ENCODE measurements around the gene CHPF.

CHPF gene

DNA sequence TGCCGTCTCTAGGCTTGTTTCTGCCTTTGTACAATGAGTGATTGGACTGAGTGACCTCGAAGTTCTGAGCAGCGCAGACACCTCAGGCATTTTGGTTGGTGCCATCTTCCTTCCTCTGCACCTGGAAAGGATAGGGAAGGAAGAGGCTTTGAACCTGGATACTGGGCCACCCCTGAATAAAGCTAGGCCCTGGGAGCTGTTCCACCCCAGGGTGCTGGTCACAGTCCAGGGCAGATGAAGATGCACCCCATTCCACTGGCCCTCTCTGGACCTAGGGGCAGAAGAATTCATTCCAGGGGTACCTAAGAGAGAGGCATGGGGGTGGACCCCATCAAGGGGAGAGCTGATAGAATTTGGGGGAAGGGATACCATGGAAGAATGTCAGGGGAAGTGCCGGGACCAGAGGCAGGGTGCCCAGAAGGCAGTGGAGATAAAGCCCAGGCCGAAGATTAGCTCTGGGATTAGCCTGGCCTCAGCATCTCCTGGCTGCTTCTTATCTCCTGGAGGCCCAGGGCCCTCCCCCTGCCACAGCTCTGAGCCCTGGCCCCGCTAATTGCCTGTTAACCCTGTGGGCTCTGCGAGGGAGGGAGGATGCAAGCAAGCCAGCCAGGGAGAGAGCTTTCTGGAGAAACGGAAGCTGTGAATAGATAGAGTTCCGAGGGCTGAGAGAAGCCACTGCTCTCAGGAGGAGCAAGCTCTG, 17.9 kb downstream of the CHPF start:
- DNase-seq = no peak
- no peak overlapping the region for H3K4me3 ChIP-seq
- no peaks in the 10 kb centered on the region for H3K9me3 ChIP-seq
- intact Hi-C loops (cut with DNase I; ENCODE audit: low total_unique reads) = no loop called here
- TF ChIP-seq, protein P1, sequence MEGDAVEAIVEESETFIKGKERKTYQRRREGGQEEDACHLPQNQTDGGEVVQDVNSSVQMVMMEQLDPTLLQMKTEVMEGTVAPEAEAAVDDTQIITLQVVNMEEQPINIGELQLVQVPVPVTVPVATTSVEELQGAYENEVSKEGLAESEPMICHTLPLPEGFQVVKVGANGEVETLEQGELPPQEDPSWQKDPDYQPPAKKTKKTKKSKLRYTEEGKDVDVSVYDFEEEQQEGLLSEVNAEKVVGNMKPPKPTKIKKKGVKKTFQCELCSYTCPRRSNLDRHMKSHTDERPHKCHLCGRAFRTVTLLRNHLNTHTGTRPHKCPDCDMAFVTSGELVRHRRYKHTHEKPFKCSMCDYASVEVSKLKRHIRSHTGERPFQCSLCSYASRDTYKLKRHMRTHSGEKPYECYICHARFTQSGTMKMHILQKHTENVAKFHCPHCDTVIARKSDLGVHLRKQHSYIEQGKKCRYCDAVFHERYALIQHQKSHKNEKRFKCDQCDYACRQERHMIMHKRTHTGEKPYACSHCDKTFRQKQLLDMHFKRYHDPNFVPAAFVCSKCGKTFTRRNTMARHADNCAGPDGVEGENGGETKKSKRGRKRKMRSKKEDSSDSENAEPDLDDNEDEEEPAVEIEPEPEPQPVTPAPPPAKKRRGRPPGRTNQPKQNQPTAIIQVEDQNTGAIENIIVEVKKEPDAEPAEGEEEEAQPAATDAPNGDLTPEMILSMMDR (IDR thresholded peaks at IDR 0.05) = no peak
- peaks cover 0 to 29% (median 23%) of the 10 kb centered on the region in 4 donors for H3K4me1 ChIP-seq
- H3K27me3 ChIP-seq = peaks cover 0 to 22% of the 10 kb centered on the region in 2 donors
- no peak overlapping the region for H3K27ac ChIP-seq
- H3K36me3 ChIP-seq = no peaks in the 10 kb centered on the region

DNA sequence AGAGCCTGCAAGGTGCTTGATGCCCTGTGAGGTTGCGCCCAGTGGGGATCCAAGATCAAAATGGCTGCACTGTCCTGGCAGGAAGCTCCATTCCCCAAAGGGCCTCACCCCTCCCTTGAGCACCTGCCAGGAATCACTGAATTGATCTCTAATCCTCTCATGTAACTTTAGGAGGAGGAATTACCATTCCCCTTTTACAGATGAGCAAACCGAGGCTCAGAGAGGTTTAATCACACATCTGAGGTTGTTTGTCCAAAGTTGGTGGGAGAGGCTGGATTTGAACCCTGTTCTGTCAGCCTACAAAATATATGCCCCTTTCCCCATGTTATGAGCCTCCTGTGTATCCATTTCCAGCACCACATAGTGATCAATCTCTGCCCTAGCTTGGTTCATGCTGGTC, 18.8 kb downstream of the CHPF start:
- H3K4me1 ChIP-seq = peaks cover 0 to 27% (median 21%) of the 10 kb centered on the region in 4 donors
- TF ChIP-seq, protein P1 (IDR thresholded peaks at IDR 0.05) = no peak
- no peaks in the 10 kb centered on the region for H3K9me3 ChIP-seq
- intact Hi-C loops (cut with DNase I; ENCODE audit: low total_unique reads) = no loop called here
- no peak overlapping the region for H3K27ac ChIP-seq
- DNase-seq = no peak
- peaks cover 0 to 22% of the 10 kb centered on the region in 2 donors for H3K27me3 ChIP-seq
- no peak overlapping the region for H3K4me3 ChIP-seq
- no peaks in the 10 kb centered on the region for H3K36me3 ChIP-seq

DNA sequence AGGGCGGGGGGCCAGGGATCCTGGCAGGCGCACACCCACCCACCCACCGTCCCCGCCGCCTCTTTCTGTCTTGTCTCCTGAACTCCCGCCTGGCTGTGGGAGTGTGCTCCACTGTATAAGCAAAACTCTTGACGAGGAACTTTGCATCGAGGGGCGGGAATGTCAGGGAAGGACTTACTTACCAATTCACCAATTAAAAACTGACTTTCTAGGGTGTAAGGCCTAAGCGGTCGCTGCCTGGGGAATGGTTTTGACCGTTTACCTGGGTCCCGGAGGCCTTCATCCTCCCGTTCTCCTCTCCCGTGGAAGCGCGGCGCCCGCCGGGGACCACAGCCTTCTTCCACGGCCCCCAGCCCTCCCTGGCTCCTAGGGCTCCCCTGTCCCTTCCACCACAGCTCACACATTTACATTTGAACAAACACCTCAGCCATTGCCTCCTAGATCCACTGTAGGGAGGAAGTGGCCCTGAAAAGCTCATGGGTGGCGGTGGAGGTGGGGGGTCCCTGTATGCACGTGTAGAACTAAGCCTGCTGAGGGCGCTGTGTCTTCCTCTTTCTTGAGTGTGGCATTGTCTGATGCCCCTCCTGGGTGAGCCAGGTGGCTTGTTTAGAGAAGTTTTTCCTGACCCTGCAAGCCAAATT, 20.5 kb downstream of the CHPF start:
- Histone ChIP-seq H3K4me1 (peaks cover 0 to 25% (median 19%) of the 10 kb centered on the region in 4 donors), H3K27me3 (peaks cover 0 to 13% of the 10 kb centered on the region in 2 donors), H3K9me3 (no peaks in the 10 kb centered on the region), H3K4me3 (peak overlapping the region; percentile 43 to 45), H3K36me3 (no peaks in the 10 kb centered on the region), H3K27ac (peak overlapping the region; percentile 47 to 53)
- intact Hi-C loops (cut with DNase I; ENCODE audit: low total_unique reads) = no loop called here
- TF ChIP-seq, protein P1 (IDR thresholded peaks at IDR 0.05) = no peak
- no peak for DNase-seq

DNA sequence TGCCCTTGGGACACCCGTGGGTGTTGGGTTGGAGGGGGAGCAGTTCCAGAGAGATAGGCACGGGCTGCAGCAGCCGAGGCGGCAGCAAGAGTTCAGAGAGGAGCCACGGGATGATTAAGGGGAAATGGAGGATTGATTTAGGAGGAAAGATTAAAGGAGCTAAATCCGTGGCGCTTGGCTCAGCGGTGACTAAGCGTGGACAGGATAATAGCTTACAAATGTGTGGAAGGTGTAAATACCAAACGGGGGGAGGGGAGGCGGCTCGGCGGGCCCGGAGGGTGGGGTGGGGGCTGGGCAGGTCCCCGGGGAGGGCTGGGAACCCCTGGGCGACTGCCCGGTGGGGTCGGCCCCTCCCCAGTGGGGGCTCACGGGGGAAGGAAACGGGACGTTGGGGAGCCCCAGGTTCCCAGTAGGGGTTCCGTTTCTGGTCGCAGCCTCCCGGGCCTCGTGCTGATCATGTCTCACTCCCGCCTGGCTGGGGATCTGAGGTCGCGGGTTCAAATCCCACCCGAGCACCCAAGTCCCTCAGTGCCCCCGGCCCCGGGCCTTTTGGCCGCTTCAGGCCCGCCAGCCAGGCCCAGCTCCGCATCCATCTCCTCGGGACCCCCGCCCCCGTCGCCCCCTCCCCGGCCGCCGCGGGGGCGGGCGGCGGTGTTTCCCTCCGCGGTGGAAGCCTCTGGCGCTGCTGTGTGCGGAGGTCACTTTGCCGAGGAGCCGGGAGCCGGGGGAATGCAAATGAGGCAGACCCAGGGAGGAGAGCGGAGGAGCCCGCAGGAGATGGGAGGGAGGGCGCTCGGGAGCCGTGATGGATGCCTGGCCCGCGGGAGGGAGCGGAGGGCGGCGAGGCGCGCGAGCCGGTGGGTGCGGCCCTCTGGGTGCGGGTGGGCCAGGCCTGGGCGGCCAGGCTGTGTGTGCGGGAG, 21.2 kb downstream of the CHPF start:
- intact Hi-C loops (cut with DNase I; ENCODE audit: low total_unique reads) = no loop called here
- Histone ChIP-seq H3K4me3 (peak overlapping the region; percentile 43 to 45), H3K36me3 (no peaks in the 10 kb centered on the region), H3K4me1 (peaks cover 0 to 25% (median 19%) of the 10 kb centered on the region in 4 donors), H3K27ac (peak overlapping the region; percentile 47 to 53), H3K27me3 (peaks cover 0 to 5% of the 10 kb centered on the region in 2 donors), H3K9me3 (no peaks in the 10 kb centered on the region)
- DNase-seq = no peak
- TF ChIP-seq, protein P1 (IDR thresholded peaks at IDR 0.05) = no peak

DNA sequence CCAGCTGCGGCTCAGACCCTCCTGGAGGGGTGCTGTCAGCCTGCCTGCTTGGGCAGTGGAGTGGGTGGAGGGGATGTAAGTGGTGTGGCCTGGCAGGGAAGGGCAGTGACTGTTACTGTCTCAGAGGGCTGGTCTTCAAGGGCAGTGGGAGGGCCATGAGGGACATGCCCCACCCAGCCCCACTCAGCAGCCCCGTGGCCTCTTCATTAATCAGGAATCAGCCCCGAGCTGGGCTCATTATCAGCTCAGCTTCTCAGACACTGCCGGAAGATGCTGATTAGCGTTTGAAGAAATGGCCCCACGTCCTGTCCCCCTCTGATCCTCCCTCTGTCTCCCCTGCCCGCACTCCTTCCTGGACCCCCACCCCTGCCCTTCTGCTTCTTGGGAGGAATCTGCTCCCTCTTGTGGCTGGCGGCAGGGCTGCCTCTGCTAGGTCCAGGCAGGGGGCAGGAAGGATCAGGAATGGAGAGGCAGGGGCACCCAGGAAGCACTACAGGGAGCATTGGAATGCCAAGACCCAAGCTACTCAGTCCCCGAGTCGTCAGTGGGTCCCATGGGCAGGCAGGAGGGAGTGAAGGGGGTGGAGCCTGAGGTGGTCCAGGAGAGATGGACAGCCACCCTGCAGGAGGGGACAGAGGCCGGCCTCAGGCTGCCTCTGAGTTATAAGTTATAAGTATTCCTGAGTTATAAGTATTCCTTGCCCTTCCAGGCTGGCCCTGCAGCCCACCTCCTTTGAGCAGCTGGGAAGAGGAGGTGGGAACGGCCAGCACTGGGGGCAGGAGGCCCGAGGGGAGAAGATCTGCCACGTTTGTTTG, 22.3 kb downstream of the CHPF start:
- peaks cover 0 to 1% of the 10 kb centered on the region in 2 donors for H3K27me3 ChIP-seq
- intact Hi-C loops (cut with DNase I; ENCODE audit: low total_unique reads) = no loop called here

More for the DNA sequence above, 22.3 kb downstream of the CHPF start:
- peaks cover 0 to 25% (median 19%) of the 10 kb centered on the region in 4 donors for H3K4me1 ChIP-seq
- TF ChIP-seq, protein P1 (IDR thresholded peaks at IDR 0.05) = peak; percentile 59 to 65
- peak overlapping the region in 1 of 2 donors; percentile 53 for H3K27ac ChIP-seq
- no peaks in the 10 kb centered on the region for H3K9me3 ChIP-seq
- H3K36me3 ChIP-seq = no peaks in the 10 kb centered on the region
- DNase-seq = no peak
- H3K4me3 ChIP-seq = no peak overlapping the region

Data from tibial artery (tissue), 4 donors.